Mesangial cell (primary cell): Measurements from ENCODE around the gene PDZD7. TPM values are rescaled to one million over a fixed set of nuclear protein-coding genes. Genes with fewer than 3 reads are reported as not detected.

Experiments
- total RNA-seq: library from RNA; depleted of rRNA; stranded (reverse); fragments of >200 nt; gene quantifications from 2 replicates; pipeline ENCODE4 v1.2.3, GENCODE V29; 2015

The PDZD7 gene
- total RNA-seq = 4.6 and 5.5 TPM in 2 replicates

GRCh38 chr10:101031128-101031795, at the start of gene PDZD7, which contains the start of gene SFXN3:
TSS of gene PDZD7 (minus strand) at chr10:101031129. CDS start at chr10:101030219, 910 bp downstream.
TSS of gene SFXN3 (plus strand) at chr10:101031234. CDS start at chr10:101034695, 3,461 bp downstream.

GRCh38 chr10:101061624-101062231, 30.8 kb upstream of the PDZD7 start, which contains the start of gene KAZALD1:
TSS of gene KAZALD1 (plus strand) at chr10:101061989. CDS start at chr10:101062593, 604 bp downstream.

GRCh38 chr10:100999742-101000126, 31.2 kb downstream of the PDZD7 start, which contains the start of gene LZTS2:
TSS of gene LZTS2 (plus strand) at chr10:100999808. CDS start at chr10:101002539, 2,731 bp downstream.

GRCh38 chr10:100986952-100987684, 43.8 kb downstream of the PDZD7 start, which contains the start of the genes MRPL43 and TWNK:
TSS of gene MRPL43 (minus strand) at chr10:100987497. CDS start at chr10:100987443, 54 bp downstream.
TSS of gene TWNK (plus strand) at chr10:100987543. CDS start at chr10:100988211, 668 bp downstream.

GRCh38 chr10:100969187-100970075, 61.5 kb downstream of the PDZD7 start, which contains the start of gene SEMA4G:
TSS of gene SEMA4G (plus strand) at chr10:100969504. CDS start at chr10:100972913, 3,409 bp downstream.

Other genes starting within 250 kb of the PDZD7 start
- gene SLF2, start 118.2 kb downstream of the PDZD7 start, total RNA-seq = 15.1 and 16.6 TPM in 2 replicates
- 1.6 and 18.0 TPM in 2 replicates for gene SEMA4G, start 61.6 kb downstream of the PDZD7 start, total RNA-seq
- 129 and 140 TPM in 2 replicates for gene MRPL43, start 43.6 kb downstream of the PDZD7 start, total RNA-seq
- 11.9 and 13.9 TPM in 2 replicates for gene TWNK, start 43.6 kb downstream of the PDZD7 start, total RNA-seq
- gene LZTS2, start 31.3 kb downstream of the PDZD7 start, total RNA-seq = 97.0 and 150 TPM in 2 replicates
- gene SFXN3, start 105 bp upstream of the PDZD7 start, total RNA-seq = 66.3 and 109 TPM in 2 replicates
- gene KAZALD1, start 30.9 kb upstream of the PDZD7 start, total RNA-seq = 0.49 and 4.9 TPM in 2 replicates
- gene TLX1, start 100.2 kb upstream of the PDZD7 start, total RNA-seq = not detected in 2 replicates
- gene LBX1, start 198.3 kb upstream of the PDZD7 start, total RNA-seq = not detected in 2 replicates